HepG2 (cell line): ENCODE results near the gene NT5C3B. TPM values are rescaled to one million over a fixed set of nuclear protein-coding genes. Genes with fewer than 3 reads are reported as not detected.
A peak's percentile ranks its signal among the peaks of the same experiment; 100 is the strongest.

Experiments used
- ATAD3A ChIP-seq: sonication (generic); formaldehyde crosslinking; IDR thresholded peaks from 2 replicates; pipeline ENCODE4 v1.4.0; 2020; ENCODE audit warnings: missing genetic modification reagents
- DNMT3B ChIP-seq: conservative IDR thresholded peaks from 2 replicates; pipeline ENCODE4 v1.6.1; 2016; ENCODE audit warnings: missing biosample characterization, control low read depth
- EP300 ChIP-seq, 3 experiments: sonication (generic) in 1 of 3; formaldehyde crosslinking in 1 of 3; IDR thresholded peaks; 2 replicates each; pipeline versions ENCODE4 v1.5.1 to v1.6.1; 2011 to 2020; ENCODE audit warnings: low read depth in 2 of 3, low read length in 2 of 3, borderline replicate concordance in 1 of 3, improper control_type of control experiment in 1 of 3, mild to moderate bottlenecking in 1 of 3, missing genetic modification reagents in 1 of 3, moderate library complexity in 1 of 3
- NFE2L1 ChIP-seq: sonication (generic); formaldehyde crosslinking; IDR thresholded peaks from 2 replicates; pipeline ENCODE4 v1.4.0; 2020; ENCODE audit warnings: missing genetic modification reagents, mild to moderate bottlenecking, borderline replicate concordance
- NFYB ChIP-seq: sonication (generic); formaldehyde crosslinking; IDR thresholded peaks from 2 replicates; pipeline ENCODE4 v1.4.0; 2020; ENCODE audit warnings: missing genetic modification reagents
- POLR2AphosphoS5 ChIP-seq: IDR thresholded peaks from 2 replicates; pipeline ENCODE4 v1.6.1; 2012; ENCODE audit warnings: low read depth, low read length
- SIN3A ChIP-seq: IDR thresholded peaks from 2 replicates; pipeline ENCODE4 v1.6.1; 2011; ENCODE audit warnings: low read depth, mild to moderate bottlenecking, control low read depth, low read length, borderline replicate concordance
- TMF1 ChIP-seq: sonication (generic); formaldehyde crosslinking; IDR thresholded peaks from 2 replicates; pipeline ENCODE4 v1.8.1; 2022; ENCODE audit warnings: low read depth, missing genetic modification reagents
- YEATS4 ChIP-seq: sonication (generic); formaldehyde crosslinking; IDR thresholded peaks from 2 replicates; pipeline ENCODE4 v1.4.0; 2020; ENCODE audit warnings: missing genetic modification reagents, borderline replicate concordance
- ZBTB38 ChIP-seq: sonication (generic); formaldehyde crosslinking; IDR thresholded peaks from 2 replicates; pipeline ENCODE4 v1.5.1; 2020; ENCODE audit warnings: mild to moderate bottlenecking, missing genetic modification reagents
- ZNF660 ChIP-seq: sonication (generic); formaldehyde crosslinking; IDR thresholded peaks from 2 replicates; pipeline ENCODE4 v1.5.1; 2020; ENCODE audit warnings: mild to moderate bottlenecking, low read depth, missing genetic modification reagents, borderline replicate concordance
- ZNF720 ChIP-seq: sonication (generic); formaldehyde crosslinking; IDR thresholded peaks from 2 replicates; pipeline ENCODE4 v1.4.0; 2020; ENCODE audit warnings: missing genetic modification reagents
- polyA plus RNA-seq, 8 experiments: library from polyadenylated mRNA; depleted of rRNA in 3 of 8; stranded (reverse) in 7 of 8; unstranded in 1 of 8; fragments of >200 nt; fragmentation: Illumina TruSeq in 4 of 8; extraction: Trizol in 4 of 8; gene quantifications; 2 replicates each; pipeline versions ENCODE4 v1.2.1 to v1.2.3, GENCODE V29; 2011 to 2016; ENCODE audit warnings: low read depth in 4 of 8, missing spikeins in 1 of 8, mixed read lengths in 1 of 8; ENCODE audit not compliant: insufficient read depth in 1 of 8
- total RNA-seq, 5 experiments: library from RNA; depleted of rRNA; stranded (reverse); fragments of >200 nt; fragmentation: Illumina TruSeq; extraction: Trizol; gene quantifications; 2 replicates each; pipeline ENCODE4 v1.2.3, GENCODE V29; 2016; ENCODE audit warnings: low read depth in 1 of 5
- TF ChIP-seq, protein P1 (sequence below): IDR thresholded peaks from 2 replicates; pipeline ENCODE4 v1.6.1; 2016
- TF ChIP-seq, protein P2 (sequence below): sonication (generic); formaldehyde crosslinking; conservative IDR thresholded peaks from 2 replicates; pipeline ENCODE4 v1.8.0; 2022; ENCODE audit warnings: low read depth, missing genetic modification reagents
- TF ChIP-seq, protein P3 (sequence below): sonication (generic); formaldehyde crosslinking; IDR thresholded peaks from 2 replicates; pipeline ENCODE4 v1.8.0; 2023; ENCODE audit warnings: mild to moderate bottlenecking, missing genetic modification reagents
- TF ChIP-seq, protein P4 (sequence below): sonication (generic); formaldehyde crosslinking; IDR thresholded peaks from 2 replicates; pipeline ENCODE4 v1.8.1; 2022; ENCODE audit warnings: mild to moderate bottlenecking, missing genetic modification reagents
- TF ChIP-seq, protein P5 (sequence below): sonication (generic); formaldehyde crosslinking; IDR thresholded peaks from 2 replicates; pipeline ENCODE4 v1.4.0; 2020; ENCODE audit warnings: mild to moderate bottlenecking, missing genetic modification reagents
- TF ChIP-seq, protein P6 (sequence below): sonication (generic); formaldehyde crosslinking; IDR thresholded peaks from 2 replicates; pipeline ENCODE4 v1.4.0; 2020; ENCODE audit warnings: missing genetic modification reagents
- TF ChIP-seq, protein P7 (sequence below): sonication (generic); formaldehyde crosslinking; IDR thresholded peaks from 2 replicates; pipeline ENCODE4 v1.5.0; 2020; ENCODE audit warnings: missing genetic modification reagents, mild to moderate bottlenecking, borderline replicate concordance

The NT5C3B gene
- total and polyA plus RNA-seq, 2 of the 13 experiments (the other 11 are each of a cell fraction or from before 2014, with no cell fraction given), result 104 to 126 TPM

DNA sequence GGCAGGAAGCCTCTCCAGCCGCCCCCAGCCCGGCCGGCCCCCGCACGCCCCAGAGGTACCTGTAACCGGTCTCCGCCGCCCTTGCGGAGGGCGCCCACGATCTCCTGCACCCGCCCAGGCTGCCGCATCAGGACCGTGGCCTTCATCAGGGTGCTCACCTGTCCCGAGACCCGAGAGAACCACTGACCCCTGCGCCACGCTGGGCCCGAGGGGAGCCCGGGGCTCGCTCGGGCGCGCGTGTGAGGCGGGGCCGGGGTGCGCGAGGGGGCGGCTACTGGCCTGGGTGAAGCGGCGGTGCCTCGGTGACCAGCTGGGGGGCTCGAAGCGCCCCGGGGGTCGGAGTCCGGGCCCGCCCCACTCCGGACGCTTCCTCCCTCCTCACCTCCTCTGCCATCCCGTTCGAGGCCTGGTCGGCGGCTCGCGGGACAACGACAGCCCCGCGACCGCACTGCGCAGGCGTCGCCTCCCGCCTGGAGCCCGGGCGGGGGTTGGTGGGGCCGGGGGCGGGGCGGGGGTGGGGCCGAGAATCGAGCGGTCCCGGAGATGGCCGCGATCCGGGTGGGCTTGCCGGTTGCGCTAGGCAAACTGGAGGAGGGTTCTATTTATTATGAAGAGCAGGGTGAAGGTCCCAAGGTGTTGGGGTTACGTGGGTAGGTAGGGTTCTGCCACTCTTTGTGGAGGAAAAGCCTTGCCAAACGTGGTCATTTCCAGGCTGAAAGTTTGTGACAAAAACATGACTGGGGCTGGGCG lies at the start of gene NT5C3B (continued):
- TF ChIP-seq, protein P1, sequence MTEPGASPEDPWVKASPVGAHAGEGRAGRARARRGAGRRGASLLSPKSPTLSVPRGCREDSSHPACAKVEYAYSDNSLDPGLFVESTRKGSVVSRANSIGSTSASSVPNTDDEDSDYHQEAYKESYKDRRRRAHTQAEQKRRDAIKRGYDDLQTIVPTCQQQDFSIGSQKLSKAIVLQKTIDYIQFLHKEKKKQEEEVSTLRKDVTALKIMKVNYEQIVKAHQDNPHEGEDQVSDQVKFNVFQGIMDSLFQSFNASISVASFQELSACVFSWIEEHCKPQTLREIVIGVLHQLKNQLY (CRISPR knock-in tag), result no peak
- TF ChIP-seq ZNF660 (no peak), POLR2AphosphoS5 (peak; percentile 80), DNMT3B (CRISPR knock-in tag) (no peak), ZNF720 (CRISPR knock-in tag) (no peak), TMF1 (CRISPR knock-in tag) (no peak), ZBTB38 (CRISPR knock-in tag) (peak; percentile 38; the same call in 1 of the 2 replicates), NFYB (CRISPR knock-in tag) (no peak), NFE2L1 (CRISPR knock-in tag) (no peak), ATAD3A (CRISPR knock-in tag) (no peak), EP300 (IDR thresholded peaks at IDR 0.05; ENCODE audit: low read depth in 2 of 2, low read length in 2 of 2) (no peak), EP300 (CRISPR knock-in tag; IDR thresholded peaks at IDR 0.05; ENCODE audit: borderline replicate concordance) (no peak), SIN3A (0 out of 2 replicates have a peak, but pooled peaks have one; percentile 46), YEATS4 (CRISPR knock-in tag) (no peak; the same call in 1 of the 2 replicates)
- TF ChIP-seq, protein P2, sequence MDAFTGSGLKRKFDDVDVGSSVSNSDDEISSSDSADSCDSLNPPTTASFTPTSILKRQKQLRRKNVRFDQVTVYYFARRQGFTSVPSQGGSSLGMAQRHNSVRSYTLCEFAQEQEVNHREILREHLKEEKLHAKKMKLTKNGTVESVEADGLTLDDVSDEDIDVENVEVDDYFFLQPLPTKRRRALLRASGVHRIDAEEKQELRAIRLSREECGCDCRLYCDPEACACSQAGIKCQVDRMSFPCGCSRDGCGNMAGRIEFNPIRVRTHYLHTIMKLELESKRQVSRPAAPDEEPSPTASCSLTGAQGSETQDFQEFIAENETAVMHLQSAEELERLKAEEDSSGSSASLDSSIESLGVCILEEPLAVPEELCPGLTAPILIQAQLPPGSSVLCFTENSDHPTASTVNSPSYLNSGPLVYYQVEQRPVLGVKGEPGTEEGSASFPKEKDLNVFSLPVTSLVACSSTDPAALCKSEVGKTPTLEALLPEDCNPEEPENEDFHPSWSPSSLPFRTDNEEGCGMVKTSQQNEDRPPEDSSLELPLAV, result no peak
- TF ChIP-seq, protein P3, sequence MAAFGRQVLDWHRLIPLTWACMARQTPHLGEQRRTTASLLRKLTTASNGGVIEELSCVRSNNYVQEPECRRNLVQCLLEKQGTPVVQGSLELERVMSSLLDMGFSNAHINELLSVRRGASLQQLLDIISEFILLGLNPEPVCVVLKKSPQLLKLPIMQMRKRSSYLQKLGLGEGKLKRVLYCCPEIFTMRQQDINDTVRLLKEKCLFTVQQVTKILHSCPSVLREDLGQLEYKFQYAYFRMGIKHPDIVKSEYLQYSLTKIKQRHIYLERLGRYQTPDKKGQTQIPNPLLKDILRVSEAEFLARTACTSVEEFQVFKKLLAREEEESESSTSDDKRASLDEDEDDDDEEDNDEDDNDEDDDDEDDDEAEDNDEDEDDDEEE, result no peak
- TF ChIP-seq, protein P4, sequence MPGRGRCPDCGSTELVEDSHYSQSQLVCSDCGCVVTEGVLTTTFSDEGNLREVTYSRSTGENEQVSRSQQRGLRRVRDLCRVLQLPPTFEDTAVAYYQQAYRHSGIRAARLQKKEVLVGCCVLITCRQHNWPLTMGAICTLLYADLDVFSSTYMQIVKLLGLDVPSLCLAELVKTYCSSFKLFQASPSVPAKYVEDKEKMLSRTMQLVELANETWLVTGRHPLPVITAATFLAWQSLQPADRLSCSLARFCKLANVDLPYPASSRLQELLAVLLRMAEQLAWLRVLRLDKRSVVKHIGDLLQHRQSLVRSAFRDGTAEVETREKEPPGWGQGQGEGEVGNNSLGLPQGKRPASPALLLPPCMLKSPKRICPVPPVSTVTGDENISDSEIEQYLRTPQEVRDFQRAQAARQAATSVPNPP (CRISPR knock-in tag), result peak; percentile 56; the same call in 1 of the 2 replicates
- TF ChIP-seq, protein P5, sequence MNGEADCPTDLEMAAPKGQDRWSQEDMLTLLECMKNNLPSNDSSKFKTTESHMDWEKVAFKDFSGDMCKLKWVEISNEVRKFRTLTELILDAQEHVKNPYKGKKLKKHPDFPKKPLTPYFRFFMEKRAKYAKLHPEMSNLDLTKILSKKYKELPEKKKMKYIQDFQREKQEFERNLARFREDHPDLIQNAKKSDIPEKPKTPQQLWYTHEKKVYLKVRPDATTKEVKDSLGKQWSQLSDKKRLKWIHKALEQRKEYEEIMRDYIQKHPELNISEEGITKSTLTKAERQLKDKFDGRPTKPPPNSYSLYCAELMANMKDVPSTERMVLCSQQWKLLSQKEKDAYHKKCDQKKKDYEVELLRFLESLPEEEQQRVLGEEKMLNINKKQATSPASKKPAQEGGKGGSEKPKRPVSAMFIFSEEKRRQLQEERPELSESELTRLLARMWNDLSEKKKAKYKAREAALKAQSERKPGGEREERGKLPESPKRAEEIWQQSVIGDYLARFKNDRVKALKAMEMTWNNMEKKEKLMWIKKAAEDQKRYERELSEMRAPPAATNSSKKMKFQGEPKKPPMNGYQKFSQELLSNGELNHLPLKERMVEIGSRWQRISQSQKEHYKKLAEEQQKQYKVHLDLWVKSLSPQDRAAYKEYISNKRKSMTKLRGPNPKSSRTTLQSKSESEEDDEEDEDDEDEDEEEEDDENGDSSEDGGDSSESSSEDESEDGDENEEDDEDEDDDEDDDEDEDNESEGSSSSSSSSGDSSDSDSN (CRISPR knock-in tag), result peak; percentile 60
- TF ChIP-seq, protein P6, sequence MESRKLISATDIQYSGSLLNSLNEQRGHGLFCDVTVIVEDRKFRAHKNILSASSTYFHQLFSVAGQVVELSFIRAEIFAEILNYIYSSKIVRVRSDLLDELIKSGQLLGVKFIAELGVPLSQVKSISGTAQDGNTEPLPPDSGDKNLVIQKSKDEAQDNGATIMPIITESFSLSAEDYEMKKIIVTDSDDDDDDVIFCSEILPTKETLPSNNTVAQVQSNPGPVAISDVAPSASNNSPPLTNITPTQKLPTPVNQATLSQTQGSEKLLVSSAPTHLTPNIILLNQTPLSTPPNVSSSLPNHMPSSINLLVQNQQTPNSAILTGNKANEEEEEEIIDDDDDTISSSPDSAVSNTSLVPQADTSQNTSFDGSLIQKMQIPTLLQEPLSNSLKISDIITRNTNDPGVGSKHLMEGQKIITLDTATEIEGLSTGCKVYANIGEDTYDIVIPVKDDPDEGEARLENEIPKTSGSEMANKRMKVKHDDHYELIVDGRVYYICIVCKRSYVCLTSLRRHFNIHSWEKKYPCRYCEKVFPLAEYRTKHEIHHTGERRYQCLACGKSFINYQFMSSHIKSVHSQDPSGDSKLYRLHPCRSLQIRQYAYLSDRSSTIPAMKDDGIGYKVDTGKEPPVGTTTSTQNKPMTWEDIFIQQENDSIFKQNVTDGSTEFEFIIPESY (CRISPR knock-in tag), result no peak
- TF ChIP-seq, protein P7, sequence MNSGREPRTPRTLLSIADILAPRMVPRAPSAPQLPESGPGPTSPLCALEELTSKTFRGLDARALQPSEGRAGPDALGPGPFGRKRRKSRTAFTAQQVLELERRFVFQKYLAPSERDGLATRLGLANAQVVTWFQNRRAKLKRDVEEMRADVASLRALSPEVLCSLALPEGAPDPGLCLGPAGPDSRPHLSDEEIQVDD, result peak; percentile 25; the same call in 1 of the 2 replicates
